Measurements from ENCODE around the gene MOV10L1.

DNA sequence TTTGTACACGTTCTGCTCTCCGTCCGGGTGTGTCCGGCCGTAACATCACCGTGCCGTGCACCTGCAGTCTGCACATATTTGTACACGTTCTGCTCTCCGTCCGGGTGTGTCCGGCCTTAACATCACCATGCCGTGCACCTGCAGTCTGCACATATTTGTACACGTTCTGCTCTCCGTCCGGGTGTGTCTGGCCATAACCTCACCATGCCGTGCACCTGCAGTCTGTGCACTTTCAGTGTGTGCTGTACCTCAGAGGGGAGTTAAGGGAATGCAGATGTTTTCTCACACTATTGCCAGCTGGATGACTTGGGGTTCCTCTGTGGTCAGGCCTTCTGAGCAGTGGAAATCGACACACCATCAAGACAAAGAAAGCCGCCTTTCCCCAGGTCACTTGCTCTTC lies 35.9 kb upstream of the MOV10L1 start:
- TF ChIP-seq CTCF (IDR thresholded peaks at IDR 0.05; ENCODE audit: low read length), result no peak
- no peak for TF ChIP-seq EZH2 (IDR thresholded peaks at IDR 0.05; ENCODE audit: borderline replicate concordance, low read length)
